Stimulated activated CD8-positive, alpha-beta memory T cell treated with anti-CD3 and anti-CD28 coated beads, Interleukin-15, amount 100 ng/mL, for 24 hours (primary cell): ENCODE measurements around the gene CYTH2.

ENCODE experiments used
- DNase-seq: peaks from one replicate; pipeline ENCODE4 v3.0.0-alpha.2; 2020; ENCODE audit warnings: low read depth

The CYTH2 gene, protein sequence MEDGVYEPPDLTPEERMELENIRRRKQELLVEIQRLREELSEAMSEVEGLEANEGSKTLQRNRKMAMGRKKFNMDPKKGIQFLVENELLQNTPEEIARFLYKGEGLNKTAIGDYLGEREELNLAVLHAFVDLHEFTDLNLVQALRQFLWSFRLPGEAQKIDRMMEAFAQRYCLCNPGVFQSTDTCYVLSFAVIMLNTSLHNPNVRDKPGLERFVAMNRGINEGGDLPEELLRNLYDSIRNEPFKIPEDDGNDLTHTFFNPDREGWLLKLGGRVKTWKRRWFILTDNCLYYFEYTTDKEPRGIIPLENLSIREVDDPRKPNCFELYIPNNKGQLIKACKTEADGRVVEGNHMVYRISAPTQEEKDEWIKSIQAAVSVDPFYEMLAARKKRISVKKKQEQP

DNA sequence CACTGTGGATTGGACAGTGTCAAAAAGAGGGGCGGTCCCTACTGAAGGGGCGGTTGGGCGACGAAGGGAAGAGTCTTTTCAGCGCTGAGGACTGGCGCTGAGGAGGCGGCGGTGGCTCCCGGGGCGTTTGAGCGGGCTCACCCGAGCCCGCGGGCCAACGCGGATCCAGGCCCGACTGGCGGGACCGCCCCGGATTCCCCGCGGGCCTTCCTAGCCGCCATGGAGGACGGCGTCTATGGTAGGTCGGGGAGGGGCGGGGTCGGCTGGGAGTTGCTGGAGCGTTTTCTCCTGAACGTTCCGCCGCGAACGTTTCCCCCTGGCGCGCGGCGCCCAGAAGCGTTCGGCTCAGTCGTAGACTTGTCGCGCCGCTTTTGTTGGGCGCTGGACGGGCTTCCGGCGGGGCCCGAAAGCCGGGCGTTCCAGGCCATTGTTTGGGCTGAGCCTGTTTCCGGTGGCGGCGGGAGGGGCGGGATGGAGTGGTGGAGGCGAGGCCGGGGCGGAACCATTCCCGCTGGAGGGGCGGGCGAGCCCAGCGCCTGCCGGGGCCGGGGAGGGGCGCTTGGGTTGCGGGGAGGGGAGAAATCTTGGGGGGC, at the start of gene CYTH2:
TSS of gene CYTH2 (plus strand) at position 81 of the 593 bp plus-strand sequence. CDS start at position 220, 139 bp downstream.
- DNase-seq = peak; percentile 43

DNA sequence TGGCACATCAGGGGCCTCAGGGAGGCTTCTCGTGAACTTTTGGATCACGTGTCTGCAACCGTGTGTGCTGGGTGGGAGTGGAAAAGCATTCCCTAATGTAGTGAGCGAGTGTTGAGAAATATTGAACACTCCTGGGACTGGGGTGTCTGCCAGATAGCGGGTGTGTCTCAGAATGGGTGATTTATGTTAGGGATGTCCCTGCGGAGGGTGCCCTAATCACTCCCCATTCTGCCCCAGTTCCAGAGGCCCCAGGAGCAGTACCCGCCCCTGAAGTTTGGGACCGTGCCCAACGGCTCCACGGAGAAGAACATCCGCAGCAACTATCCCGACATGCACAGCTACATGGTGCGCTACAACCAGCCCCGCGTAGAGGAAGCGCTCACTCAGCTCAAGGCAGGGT, 47.6 kb upstream of the CYTH2 start:
- no peak for DNase-seq

DNA sequence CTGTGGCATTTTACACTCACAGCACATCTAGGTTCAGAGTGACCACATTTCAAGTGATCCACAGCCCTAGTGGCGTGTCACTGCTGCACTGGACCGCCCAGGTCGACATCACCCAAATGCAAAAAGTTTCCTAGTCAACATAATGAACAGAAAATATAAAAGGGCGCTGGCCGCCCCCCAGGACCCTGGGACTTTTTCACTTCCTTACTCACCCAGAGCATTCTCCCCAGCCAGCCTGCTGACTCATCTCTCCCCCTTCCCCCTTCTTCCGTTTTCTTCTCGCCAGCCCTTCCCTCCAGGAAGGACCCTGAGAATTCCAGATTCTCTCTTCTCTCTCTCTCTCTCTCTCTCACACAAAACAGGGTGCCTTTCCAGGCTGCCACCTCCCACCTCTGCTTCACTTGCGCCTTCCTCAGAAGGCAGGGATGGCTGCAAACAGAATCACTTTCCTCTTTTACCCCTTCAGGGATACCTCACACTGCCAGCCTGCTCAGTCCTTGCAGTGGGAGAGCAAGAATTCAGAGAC, 44.4 kb upstream of the CYTH2 start:
- DNase-seq = no peak

GRCh38 chr19:48428670-48429069, 40.5 kb upstream of the CYTH2 start:
- DNase-seq = no peak

DNA sequence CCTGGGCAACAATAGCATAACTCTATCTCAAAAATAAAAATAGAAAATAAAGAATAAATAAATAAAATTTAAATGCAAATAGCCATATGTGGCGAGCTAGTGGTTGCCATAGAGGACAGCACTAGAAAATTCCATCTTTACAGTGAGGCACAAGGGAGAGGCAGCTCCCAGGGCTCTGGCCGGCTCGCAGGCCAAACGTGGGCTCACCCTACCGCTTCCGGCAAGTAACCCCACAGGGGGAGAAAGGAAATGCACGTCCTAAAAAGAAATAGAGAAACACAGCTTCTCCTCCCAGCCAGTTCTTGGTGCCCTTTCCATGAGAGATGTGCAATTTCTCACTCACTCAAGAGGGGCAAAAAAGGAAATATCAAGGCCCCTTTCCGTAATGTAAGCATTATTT, 35.8 kb upstream of the CYTH2 start:
- no peak for DNase-seq

DNA sequence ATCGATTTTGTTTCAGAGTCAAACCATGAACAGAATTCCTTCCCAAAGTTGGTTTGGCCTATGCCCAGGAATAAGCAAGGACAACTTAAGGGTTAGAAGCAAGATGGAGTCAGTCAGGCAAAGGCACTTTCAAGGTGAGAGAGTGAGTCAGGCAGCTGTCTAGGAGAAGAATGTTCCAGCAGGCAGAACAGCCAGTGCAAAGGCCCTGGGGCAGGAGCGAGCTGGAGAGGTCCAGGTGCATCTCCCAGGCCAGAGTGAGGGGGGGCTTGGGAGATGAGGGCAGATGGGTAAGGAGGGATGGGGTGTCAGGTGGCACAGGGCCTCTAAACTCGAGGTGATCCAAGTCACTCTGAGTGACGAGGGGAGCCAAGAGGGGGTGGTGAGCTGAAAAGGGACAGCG, 32.6 kb upstream of the CYTH2 start:
- no peak for DNase-seq

DNA sequence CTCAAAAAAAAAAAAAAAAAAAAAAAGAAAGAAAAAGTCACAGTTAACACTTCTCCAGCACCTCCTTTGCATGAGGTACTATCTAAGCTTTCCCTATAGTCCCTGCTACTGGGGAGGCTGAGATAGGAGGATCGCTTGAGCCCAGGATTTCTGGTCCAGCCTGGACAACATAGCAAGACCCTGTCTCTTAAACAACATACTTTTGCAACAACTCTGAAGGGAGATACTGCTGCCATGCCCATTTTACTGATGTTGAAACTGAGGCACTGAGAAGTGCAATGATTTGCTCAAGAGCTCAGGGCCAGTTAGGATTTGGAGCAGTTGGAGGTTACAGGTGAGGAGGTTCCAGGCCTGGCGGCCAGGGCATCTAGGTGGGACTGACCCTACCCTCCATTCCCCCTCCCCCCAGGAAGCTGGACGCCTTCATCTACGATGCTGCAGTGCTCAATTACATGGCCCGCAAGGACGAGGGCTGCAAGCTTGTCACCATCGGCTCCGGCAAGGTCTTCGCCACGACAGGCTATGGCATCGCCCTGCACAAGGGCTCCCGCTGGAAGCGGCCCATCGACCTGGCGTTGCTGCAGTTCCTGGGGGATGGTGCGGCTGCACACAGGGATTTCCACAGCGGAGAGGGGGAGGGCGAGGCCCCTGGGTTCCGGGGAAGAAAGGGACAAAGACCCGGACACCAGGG, 27.7 kb upstream of the CYTH2 start:
- no peak for DNase-seq

- no peak for DNase-seq
Observed at GRCh38 chr19:48442116-48443035, 26.8 kb upstream of the CYTH2 start.

DNA sequence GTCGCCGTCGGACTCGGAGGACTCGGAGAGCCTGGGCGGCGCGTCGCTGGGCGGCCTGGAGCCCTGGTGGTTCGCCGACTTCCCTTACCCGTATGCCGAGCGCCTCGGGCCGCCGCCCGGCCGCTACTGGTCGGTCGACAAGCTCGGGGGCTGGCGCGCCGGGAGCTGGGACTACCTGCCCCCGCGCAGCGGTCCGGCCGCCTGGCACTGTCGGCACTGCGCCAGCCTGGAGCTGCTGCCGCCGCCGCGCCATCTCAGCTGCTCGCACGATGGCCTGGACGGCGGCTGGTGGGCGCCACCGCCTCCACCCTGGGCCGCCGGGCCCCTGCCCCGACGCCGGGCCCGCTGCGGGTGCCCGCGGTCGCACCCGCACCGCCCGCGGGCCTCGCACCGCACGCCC, 25.9 kb upstream of the CYTH2 start:
- no peak for DNase-seq

GRCh38 chr19:48443731-48444128, 25.4 kb upstream of the CYTH2 start:
- DNase-seq = no peak

GRCh38 chr19:48444129-48444935, 24.8 kb upstream of the CYTH2 start:
- no peak for DNase-seq

GRCh38 chr19:48444936-48445200, 24.3 kb upstream of the CYTH2 start:
- DNase-seq = no peak

DNA sequence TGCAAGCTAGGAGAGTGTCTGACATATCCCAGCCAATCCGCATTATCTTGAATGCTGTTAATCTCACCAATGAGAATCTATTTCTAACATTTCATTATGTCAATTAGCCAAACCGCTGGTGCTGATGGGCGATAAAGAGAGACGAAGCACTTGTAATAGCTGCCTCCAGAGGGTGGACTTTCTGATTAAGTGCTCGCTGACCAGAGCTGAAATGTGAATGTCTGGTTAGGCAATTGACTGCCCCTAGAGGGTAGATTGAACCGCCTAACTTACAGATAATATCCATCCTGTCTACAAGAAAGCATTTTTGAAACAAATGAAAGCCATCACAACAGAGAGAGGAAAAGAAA, 23.9 kb upstream of the CYTH2 start:
- no peak for DNase-seq

GRCh38 chr19:48445606-48446481, 23.3 kb upstream of the CYTH2 start, which contains the start of gene GRWD1:
TSS of gene GRWD1 (plus strand) at chr19:48445983. CDS start at chr19:48446006, 23 bp downstream.
- DNase-seq = peak; percentile 73

DNA sequence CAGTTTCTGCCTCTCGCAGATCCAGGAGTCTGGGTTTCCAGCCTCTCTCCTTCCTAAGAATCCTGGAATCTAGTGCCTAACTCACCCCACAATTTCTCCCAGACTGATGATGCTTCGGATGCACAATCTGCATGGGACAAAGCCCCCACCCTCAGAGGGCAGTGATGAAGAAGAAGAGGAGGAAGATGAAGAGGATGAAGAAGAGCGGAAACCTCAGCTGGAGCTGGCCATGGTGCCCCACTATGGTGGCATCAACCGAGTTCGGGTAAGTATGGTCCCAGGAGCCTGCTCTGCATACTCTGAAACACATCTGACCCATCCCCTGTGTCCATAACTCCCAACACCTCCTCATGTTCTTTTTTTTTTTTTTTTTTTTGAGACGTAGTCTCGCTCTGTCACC, 22.6 kb upstream of the CYTH2 start:
- no peak for DNase-seq

DNA sequence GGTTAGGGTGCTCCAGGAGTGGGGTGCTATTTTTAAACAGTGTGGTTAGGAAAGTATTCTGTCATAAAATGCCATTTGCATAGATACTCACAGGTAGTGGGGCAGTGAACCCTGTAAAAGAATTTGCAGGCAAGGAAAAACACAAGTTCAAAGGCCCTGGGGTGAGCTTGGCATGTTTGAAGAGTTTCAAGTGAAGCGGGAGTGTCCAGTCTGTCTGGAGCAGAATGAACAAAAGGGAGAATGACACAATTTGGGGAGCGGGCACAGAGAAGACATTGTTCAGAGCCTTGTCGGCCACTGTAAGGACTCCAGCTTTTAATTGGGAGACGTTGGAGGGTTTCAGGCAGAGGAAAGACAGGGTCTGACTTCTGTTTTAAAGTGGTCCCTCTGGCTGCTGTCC, 20.6 kb upstream of the CYTH2 start:
- DNase-seq = no peak

DNA sequence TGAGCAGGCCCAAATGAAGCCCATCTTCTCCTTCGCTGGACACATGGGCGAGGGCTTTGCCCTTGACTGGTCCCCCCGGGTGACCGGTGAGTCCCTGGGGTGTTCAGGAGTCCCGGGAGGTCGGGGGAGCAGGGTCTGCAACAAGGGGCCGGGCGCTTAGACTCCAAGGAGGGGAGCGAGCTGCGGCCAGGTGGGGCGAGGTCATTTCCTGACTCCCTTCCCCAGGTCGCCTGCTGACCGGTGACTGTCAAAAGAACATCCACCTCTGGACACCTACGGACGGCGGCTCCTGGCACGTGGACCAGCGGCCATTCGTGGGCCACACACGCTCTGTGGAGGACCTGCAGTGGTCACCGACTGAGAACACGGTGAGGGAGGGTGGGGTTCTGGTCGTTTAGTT, 18.7 kb upstream of the CYTH2 start:
- no peak for DNase-seq

GRCh38 chr19:48450863-48451262, 18.3 kb upstream of the CYTH2 start:
- no peak for DNase-seq

DNA sequence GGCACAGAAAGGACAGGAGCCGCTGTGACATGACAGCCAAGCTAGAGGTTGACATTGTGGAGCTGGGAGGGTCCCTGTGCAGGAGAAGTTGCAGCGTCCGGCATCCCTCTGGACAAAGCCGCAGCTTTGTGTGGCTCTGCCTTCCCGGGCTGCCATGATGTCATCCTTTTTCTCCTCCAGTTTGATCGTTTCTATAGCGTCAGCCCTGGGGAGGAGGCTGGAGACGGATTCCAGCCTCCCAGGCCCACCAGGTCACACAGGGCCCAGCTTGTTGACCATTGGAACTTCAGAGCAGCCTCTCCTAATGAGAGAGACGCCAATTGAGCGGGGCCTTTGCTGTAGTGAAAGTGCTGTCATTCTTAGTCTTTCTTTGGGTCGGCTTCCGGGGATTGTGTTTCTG, 17.5 kb upstream of the CYTH2 start:
- no peak for DNase-seq
